NT2/D1 (cell line): ENCODE data around the gene ASPA.

ENCODE experiments used
- SUZ12 ChIP-seq: IDR thresholded peaks from 2 replicates; pipeline ENCODE4 v1.6.1; 2011; ENCODE audit not compliant: insufficient read length, insufficient read depth; ENCODE audit errors: extremely low read depth
- YY1 ChIP-seq: IDR thresholded peaks from 2 replicates; pipeline ENCODE4 v1.6.1; 2011; ENCODE audit not compliant: insufficient read length, insufficient read depth

- TF ChIP-seq SUZ12, result no peak
- TF ChIP-seq YY1, result no peak
These were observed 36.2 kb downstream of the ASPA start for GRCh38 chr17:3511852-3512504.
